Stimulated activated CD8-positive, alpha-beta memory T cell treated with anti-CD3 and anti-CD28 coated beads, Interleukin-15, amount 100 ng/mL, for 4 hours (primary cell): ENCODE measurements around the gene RAB11FIP3.

ENCODE experiments used
- DNase-seq, 2 donors: peaks; one replicate each; pipeline ENCODE4 v3.0.0-alpha.2; 2020; ENCODE audit warnings: low read depth in 2 of 2

Gene RAB11FIP3

DNA sequence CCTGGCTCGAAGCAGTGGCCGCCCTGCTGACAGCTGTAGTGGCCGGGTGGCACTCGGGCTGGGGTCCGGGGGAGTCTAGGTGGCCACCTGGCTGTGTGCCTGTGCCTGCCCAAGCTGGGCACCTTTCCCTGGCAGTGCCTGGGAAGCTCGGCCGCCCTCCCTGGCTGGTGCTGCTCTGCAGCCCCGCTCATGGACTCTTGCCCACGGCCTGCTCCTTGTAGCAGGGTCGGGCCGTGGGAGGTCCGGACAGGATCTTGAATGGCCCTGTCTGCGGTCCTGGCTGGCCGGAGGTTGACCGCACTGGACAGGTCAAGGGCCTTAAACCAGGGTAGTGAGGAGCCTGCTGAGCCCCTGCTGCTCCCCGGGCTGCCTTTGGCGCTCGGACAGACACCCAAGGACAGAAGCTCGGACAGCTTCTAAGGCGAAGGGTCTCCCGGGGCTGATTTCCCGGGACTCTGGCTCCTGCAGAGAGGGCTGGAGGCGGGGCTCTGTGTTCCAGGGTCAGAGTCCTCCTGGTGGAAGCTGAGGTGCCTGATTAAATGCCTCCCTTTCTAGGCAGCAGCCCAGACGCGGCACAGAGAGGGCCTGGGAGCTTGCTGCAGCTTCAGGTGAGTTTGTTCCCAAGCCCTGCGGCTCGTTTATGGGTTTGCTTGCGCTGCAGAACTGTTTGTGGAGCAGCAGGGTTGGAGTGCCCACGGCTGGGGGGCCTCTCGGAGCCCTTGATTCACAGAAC lies 108.1 kb downstream of the RAB11FIP3 start:
- no peak for DNase-seq

DNA sequence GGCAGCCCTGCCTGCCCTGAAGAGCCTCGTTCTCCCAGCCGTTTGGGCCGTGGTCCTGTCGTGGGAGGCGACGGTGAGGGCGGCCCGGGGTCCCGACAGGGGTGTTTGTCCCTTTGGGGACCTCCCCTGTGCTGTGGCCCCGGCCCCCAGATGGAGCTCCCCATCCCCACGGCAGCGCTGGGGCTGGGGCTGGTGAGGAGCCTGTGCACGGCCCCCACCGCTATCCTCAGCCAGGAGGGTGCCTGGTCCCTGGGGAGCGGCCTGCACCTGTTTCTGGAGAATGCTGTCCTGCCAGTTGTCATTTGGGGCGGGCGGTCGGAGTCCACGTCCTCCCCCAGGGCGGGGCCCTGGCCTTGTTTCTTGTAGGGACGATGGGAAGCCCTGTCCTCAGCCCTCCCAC lies 108.7 kb downstream of the RAB11FIP3 start:
- DNase-seq, result no peak

DNA sequence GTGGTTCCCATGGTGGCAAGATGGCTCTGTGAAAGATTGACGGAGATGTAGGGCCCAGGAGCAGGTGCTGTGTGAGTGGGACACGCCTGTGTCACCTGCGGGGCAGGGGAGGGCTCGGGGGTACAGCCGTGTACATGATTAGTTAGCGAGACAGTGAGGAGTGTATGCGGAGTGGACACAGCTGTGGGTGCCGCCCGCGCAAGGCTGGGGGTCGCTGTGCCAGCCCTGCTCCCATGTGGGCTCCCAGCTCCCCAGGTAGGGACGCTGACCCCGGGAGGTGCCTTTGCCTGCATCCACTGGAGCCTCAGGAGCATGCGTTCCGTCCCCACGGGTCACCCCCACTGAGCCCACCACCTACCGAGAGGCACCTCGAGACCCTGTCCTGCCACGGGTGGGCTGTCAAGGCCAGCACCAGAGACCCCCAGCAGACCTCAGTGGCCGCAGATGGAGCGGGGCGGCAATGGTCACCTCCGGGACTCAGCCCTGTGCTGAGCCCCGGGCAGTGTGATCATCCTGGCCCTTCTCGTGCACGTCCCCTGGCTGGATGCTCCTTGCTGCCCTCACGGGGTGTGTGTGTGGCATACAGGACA lies 109.5 kb downstream of the RAB11FIP3 start:
- DNase-seq, result no peak

DNA sequence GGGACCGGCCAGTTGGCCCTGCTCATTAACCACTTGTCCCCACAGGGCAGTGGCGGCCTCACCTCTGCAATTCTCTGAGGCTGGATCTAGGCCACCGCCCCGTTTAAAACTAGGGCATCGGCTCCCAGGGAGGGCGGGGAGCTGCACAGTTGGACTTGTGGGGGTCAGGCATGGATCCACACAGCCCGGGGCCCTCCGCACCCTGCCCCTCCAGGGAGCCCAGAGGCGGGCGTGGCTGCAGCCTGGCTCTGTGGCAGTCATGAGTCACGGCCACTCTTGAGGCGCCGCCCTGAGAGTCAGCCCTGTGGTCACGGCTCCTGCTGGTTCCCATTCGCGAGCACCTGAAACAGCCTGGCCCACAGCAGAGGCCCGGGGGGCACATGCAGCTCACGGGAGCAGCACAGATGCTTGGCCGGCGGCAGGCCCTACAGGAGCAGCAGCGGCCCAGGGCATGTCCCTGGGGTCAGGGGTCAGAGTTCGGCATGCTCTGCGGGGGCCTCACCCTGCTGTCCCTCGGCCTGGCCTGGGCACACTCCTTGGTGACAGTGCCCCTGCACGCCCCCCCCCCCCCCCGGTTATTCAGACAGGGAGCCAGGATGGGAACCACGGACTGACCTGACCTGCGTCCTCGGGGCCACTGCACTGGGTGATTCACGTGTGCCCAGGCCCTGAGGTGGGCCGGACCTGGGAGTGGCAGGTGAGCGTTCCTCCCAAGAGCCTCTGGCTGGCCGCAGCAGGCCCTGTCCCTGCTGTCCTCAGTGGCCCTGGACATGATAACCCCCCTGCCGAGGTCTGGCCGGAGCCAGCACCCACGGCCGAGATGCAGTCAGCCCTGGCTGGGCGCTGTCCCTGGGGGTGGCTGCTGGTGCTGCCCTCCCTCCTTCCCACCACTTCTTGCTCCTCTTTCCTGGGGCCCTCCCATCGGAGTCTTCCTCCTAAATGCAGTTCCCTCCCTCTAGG lies 110.3 kb downstream of the RAB11FIP3 start:
- DNase-seq, result no peak

DNA sequence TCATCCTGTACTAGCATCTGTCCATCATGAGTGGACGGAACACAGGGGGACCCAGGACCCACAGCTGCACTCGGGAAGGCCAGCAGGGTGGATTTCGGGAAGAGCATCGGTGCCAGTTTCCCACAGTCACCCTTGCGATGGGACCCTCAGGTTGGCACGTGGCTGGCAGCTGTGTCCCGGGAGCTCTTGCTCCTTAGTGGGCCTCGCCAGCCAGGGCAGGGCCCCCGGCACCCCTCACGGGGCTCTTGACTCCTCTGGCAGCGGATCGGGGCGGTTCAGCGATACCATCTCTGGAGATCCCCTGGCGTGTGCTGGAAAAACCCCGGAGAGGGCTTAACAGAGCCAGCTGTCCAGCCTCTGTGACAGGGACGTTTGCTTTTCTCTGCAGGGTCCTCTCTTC lies 111.3 kb downstream of the RAB11FIP3 start:
- no peak for DNase-seq

DNA sequence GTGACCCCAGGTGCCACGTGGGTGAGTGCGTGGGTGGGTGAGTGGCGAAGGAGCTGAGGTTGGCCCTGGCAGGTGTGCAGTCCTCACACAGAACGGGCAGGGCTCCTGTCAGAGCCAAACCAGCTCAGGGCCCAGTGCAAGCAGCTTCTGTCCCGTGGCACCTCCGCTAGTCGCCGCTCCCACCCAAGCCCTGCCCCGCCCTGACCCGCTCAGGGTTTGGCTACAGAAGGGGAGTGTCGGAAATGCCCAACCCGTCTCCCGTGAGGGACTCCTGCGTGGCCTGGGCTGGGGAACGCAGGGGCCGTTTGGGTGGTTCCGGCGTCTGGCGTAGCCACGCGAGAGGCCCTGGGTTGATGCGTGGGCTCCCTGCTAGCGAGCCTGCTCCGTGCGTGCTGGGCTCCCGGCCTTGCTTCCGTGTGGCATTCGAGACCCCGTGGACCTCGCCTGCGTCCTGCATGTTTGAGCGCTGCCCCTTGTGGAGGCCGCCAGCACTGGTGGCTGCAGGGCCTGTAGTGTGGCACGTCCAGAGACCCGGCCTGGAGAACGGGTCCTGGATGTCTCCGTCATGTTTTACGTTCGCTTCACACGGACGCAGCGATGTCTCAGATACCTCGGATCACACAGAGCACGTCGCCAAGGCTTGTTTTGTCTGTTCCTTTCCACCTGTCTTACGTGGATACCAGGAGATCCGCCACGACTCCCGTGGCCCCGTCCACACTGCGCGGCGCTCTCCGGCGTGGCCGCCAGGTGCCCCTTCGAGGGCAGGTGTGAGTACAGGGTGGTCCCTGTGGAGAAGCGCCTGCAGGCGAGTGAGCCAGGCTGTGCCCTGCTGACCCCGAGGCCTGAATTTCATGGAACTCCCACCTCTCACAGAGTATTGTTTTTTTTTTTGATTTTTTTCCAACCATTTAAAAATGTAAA lies 112.2 kb downstream of the RAB11FIP3 start:
- no peak for DNase-seq

DNA sequence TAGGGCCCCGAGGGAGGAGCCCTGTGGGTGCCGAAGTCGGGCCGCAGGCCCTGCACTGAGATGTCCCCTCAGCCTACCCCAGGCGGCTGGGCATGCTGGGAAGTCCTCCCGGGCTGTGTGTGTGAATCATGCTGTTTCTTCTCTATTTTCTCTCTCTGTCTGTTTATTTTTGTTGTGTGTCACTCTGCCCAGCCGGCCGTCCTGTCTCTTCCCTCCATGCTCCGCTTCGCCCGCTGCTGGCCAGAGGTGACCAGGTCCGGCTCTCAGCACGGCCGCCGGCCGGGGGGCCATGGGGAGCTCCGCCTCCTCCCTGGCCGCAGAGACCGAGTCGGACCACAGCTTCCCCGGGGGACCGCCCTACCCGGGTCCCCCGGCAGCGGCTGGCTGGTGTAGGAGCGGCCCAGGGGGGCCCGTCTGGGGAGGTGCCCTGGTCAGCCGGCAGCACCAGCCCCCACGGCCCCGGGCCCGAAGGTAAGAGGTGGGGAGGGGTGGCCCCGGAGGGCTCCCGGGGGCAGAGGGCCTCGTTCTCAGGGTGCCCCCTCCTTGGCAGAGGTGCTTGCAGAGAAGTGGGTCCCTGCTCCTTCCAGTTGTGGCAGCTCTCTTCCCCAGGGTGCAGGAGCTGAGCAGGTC lies 114.6 kb downstream of the RAB11FIP3 start:
- DNase-seq, result no peak

DNA sequence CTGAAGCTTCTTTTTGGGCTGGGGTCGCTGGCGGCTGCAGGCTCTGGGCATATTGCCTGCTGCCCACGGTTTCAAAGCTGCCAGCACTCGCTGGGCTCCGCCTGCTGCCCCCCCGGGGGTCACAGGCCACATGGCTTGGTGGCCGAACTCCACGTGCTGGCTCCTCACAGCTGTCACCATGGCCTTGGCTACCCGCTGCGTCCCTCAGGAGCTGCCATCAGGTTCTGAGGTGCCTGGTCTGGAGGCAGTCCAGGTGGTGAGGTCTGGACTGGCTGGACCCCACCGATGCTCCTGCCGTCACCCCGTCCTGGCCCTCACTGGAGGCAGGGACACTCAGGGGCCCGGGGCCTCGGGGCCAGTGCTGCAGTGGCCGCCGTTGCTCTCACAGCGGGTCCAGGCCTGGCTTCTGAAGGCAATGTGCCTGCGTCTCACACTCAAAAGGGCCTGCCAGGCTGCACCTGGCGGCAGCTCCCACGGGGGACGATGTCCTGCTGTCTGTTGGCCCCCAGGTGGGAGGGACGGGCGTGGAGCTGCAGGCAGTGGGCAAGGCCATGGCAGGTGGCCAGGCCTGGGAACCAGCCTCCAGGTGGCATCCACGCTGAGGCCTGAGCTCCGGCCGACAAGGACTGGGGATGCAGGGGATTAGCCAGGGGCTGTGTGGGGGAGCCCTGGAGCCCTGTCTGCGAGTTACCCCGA lies 115.3 kb downstream of the RAB11FIP3 start:
- DNase-seq, result no peak

DNA sequence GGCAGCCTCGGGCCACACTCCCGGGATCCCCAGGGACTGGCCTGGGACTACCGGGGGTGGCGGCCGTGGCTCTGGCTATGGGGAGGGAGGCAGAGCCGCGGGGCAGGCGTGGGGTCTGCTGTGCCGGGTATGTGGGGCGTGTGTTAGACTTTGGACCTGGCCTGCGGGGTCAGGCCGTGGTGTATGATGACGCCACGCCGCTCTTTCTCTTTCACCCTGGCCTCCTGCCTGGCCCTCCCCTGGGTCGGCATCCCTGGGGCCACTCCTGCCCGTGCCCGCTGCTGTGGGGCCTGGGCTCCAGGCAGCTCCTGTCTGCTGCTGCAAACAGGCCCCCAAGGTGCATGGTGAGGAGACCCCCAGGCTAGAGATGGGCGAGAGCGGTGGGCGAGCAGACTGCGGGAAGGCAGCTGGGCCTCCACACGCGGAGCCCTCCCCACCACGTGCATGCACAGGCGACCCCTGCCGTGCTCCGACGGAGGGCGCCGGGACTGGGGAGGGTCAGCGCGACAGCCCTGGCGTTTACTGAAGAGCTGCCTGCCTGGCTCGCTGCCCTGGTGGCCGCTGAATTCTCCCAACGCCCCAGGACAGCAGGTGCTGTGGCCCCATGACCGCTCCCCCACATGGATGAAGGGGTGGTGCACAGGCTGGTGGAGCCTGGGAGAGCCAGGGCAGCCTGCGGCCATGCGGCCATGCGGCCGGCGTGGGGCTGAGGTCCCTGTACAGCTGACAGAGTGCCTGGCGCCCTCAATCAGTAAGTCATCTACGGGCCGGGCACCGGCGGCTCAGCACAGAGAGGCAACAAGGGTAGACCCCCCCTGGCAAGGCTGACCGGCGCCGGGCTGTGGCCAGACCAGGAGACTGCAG lies 118.1 kb downstream of the RAB11FIP3 start:
- no peak for DNase-seq

DNA sequence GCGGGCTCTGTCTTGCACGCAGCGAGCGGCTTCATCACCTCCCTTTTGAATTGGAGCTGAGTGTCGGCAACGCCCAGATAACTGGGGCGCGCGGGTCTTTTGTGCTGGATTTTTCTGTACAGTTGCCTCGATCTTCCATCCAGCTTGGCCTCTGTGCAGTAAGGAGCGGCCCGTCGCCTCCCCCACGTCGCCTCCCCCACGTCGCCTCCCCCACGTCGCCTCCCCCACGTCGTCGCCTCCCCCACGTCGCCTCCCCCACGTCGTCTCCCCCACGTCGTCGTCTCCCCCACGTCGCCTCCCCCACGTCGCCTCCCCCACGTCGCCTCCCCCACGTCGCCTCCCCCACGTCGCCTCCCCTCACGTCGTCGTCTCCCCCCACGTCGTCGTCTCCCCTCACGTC lies 119.1 kb downstream of the RAB11FIP3 start:
- no peak for DNase-seq

DNA sequence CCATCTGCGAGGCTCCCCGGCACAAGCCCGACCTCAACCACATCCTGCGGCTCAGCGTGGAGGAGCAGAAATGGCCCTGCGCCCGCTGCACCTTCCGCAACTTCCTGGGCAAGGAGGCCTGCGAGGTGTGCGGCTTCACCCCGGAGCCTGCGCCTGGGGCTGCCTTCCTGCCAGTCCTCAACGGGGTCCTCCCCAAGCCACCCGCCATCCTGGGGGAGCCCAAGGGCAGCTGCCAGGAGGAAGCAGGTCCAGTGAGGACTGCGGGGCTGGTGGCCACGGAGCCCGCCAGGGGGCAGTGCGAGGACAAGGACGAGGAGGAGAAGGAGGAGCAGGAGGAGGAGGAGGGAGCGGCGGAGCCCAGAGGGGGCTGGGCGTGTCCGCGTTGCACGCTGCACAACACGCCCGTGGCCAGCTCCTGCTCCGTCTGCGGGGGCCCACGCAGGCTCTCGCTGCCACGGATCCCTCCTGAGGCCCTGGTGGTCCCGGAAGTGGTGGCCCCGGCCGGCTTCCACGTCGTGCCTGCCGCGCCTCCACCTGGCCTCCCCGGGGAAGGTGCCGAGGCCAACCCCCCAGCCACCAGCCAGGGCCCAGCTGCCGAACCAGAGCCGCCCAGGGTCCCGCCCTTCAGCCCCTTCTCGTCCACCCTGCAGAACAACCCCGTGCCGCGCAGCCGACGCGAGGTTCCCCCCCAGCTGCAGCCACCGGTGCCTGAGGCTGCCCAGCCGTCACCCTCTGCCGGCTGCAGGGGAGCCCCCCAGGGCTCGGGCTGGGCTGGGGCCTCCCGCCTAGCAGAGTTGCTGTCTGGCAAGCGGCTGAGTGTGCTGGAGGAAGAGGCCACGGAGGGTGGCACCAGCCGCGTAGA lies 121.7 kb downstream of the RAB11FIP3 start:
- no peak for DNase-seq

DNA sequence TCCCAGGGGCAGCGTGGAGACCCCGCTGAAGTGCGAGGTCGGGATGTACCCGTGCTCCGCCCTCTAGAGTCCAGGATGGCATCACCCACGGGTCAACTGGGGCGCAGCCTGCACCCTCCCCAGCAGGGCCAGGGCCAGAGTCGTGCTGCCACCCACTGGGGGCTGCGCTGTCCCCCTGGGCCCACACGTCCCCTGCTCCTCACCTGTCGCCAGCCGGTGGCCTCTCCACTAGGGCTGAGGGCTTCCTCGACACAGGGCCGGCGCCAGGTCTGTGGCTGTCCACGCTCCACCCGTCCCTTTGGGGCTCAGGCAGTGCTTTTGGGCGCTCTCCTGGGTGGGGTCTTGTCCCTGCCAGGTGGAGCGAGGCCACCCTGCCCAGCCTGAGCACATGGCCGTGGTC lies 123.1 kb downstream of the RAB11FIP3 start:
- DNase-seq, result no peak

DNA sequence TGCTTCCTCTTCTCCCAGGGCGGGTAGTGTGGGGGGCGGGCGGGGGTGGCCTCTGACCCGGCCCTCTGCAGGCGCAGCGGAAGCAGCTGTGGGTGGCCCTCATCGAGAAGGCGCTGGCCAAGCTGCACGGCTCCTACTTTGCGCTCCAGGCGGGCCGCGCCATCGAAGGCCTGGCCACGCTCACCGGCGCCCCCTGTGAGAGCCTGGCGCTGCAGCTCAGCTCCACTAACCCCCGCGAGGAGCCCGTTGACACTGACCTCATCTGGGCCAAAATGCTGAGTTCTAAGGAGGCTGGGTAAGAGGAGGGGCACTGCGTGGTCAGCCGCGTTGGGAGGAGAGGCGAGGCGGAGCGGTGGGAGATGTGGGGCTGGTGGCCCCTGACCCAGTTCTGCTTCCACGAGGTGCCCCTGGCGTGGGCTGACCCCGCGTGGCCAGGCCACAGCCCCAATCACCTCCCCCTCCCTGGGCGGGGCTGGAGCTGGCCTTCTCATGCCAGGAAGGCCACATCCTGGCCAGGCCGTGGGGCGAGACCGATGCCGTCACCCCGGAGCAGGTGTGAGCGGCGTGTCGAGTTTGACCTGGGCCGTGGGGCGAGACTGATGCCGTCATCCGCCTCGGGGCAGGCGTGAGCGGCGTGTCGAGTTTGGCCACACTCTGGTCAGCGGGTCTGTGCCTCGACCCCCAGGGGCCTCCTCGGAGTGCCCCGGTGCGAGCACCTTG lies 124.3 kb downstream of the RAB11FIP3 start:
- DNase-seq, result no peak

DNA sequence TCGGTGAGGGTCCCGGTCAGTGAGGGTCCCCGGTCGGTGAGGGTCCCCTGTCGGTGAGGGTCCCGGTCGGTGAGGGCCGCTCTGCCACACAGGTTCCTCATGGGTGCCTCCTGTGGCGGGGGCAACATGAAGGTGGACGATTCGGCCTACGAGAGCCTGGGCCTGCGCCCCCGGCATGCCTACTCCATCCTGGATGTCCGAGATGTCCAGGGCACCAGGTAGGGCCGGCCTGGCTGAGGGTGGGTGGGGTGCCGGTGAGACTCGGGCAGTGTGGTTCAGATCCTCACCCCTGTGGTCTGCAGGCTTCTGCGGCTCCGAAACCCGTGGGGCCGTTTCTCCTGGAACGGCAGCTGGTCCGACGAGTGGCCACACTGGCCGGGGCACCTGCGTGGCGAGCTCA lies 125.8 kb downstream of the RAB11FIP3 start:
- DNase-seq, result no peak

DNA sequence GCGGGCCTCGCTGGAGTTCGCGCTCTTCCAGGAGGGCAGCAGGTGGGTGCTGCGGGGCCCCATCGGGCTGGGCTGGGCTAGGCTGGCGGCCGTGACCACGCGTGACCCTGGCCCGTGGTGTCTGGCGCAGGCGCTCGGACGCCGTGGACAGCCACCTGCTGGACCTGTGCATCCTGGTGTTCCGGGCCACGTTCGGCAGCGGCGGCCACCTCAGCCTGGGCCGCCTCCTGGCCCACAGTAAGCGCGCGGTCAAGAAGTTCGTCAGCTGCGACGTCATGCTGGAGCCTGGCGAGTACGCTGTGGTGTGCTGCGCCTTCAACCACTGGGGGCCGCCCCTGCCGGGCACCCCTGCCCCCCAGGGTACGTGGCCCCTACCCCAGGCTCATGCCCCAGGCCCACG lies 126.7 kb downstream of the RAB11FIP3 start:
- no peak for DNase-seq

DNA sequence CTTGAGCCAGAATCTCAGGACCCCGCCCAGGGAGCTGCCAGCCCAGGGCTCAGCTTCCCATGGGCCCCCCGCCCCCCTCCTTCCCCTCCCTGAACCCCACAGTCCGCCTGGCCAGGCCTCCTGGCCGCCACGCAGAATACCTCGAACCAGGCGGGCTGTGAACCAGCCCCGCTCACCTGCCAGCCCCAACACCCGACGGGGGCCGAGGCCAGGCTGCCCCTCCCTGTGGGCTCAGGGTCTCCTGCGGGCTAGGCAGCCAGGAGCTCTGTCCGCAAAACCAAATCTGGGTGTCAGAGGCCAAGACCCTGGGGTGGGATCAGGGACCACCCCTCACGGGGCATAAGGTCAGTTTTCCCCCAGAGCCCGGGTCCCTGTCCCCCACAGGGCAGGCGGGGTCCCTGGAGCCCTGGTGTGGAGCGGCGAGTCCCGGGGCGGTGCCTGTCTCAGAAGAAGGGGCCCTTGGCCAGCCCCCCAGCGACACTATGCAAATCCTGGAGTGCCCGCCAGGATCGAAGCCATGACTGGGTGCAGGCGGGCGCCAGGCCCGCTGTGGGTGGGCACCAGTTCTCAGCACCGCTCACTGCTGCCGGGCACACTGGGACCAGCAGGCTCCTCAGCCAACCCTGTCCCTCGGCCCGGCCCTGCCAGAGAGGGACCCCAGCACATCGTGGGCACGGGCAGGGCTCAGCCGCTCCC lies 128.3 kb downstream of the RAB11FIP3 start:
- no peak for DNase-seq

DNA sequence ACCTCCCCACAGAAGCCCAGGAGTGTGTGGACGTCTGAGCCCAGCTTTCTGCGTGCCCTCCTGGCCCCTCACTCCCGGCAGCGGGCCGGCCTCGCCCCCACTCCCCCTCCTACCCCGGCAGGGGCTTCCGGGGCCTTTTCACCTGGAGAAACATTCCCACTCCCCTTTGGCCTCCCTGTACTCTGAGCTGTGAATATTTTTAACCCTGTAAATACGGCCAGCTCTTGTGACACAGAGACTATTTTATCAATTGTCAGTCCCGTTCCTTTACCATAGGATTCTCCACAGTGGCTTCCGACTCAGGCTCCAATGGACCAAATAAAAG lies 128.8 kb downstream of the RAB11FIP3 start:
- no peak for DNase-seq
